PC-3 (cell line): Measurements from ENCODE around the gene PTPRF. TPM values are rescaled to one million over a fixed set of nuclear protein-coding genes. Genes with fewer than 3 reads are reported as not detected.

ENCODE experiments used
- ATAC-seq: fragments of 200-7000 bp; cut with Tn5 transposase; 2 replicates; pipeline ENCODE4 v1.9.1; 2020; ENCODE audit warnings: mild to moderate bottlenecking, moderate library complexity
- Bru-seq: library from RNA; stranded (reverse); fragments of 400-500 nt; gene quantifications from one replicate; lab custom pipeline; 2021; lab: Mats Ljungman, UMichigan
- BruChase-seq, 2 experiments: library from RNA; stranded (reverse); fragments of 400-500 nt; gene quantifications; one replicate each; lab custom pipeline; 2021; lab: Mats Ljungman, UMichigan
- BruUV-seq: library from RNA; stranded (reverse); fragments of 400-500 nt; replicated peaks from 2 replicates; lab custom pipeline; 2021; lab: Mats Ljungman, UMichigan
- CTCF ChIA-PET: fragments of 300-600 bp; sonication (Branson Sonifier 250); formaldehyde crosslinking; loops from one replicate; lab custom pipeline; 2022; ENCODE audit warnings: antibody characterized with exemption; lab: Charles Lee
- POLR2A ChIA-PET: fragments of 300-600 bp; sonication (Branson Sonifier 250); formaldehyde crosslinking; loops from one replicate; lab custom pipeline; 2022; ENCODE audit warnings: antibody characterized with exemption; ENCODE audit not compliant: unreplicated experiment; lab: Charles Lee
- DNase-seq: peaks from one replicate; pipeline ENCODE4 v3.0.0-alpha.2; 2015
- H2AFZ ChIP-seq: fragments of 300-600 bp; sonication (generic); 2 replicates; pipeline ENCODE4 v1.6.0; 2016; ENCODE audit warnings: antibody characterized with exemption, low read length
- H3F3A ChIP-seq: fragments of 300-600 bp; sonication (generic); one replicate; pipeline ENCODE4 v1.6.0; 2017; ENCODE audit warnings: antibody characterized with exemption, low read length, control low read depth, mild to moderate bottlenecking; ENCODE audit not compliant: unreplicated experiment
- H3K27ac ChIP-seq: fragments of 300-600 bp; sonication (generic); 2 replicates; pipeline ENCODE4 v1.5.1; 2016; ENCODE audit warnings: mild to moderate bottlenecking, low read length
- H3K27me3 ChIP-seq: fragments of 300-600 bp; sonication (generic); 2 replicates; pipeline ENCODE4 v1.6.1; 2016; ENCODE audit warnings: low read length, mixed read lengths
- H3K36me3 ChIP-seq: fragments of 300-600 bp; sonication (generic); 2 replicates; pipeline ENCODE4 v1.6.1; 2016; ENCODE audit warnings: low read depth, mixed run types, low read length, mixed read lengths
- H3K4me1 ChIP-seq: fragments of 300-600 bp; sonication (generic); 2 replicates; pipeline ENCODE4 v1.5.1; 2016; ENCODE audit warnings: low read length; ENCODE audit not compliant: insufficient read depth
- H3K4me2 ChIP-seq: fragments of 300-600 bp; sonication (generic); 2 replicates; pipeline ENCODE4 v1.6.0; 2016; ENCODE audit warnings: low read length
- H3K4me3 ChIP-seq: fragments of 300-600 bp; sonication (generic); 2 replicates; pipeline ENCODE4 v1.5.1; 2016; ENCODE audit warnings: mild to moderate bottlenecking, low read length, mixed read lengths
- H3K79me2 ChIP-seq: fragments of 300-600 bp; sonication (generic); 2 replicates; pipeline ENCODE4 v1.6.1; 2017; ENCODE audit warnings: low read length, mixed read lengths
- H3K9ac ChIP-seq: fragments of 300-600 bp; sonication (generic); 2 replicates; pipeline ENCODE4 v1.6.0; 2016; ENCODE audit warnings: mild to moderate bottlenecking, low read length
- H3K9me2 ChIP-seq: fragments of 300-600 bp; sonication (generic); replicated peaks from 2 replicates; pipeline ENCODE4 v1.6.1; 2016; ENCODE audit warnings: mixed run types, low read length, mixed read lengths
- H3K9me3 ChIP-seq: fragments of 300-600 bp; sonication (generic); 2 replicates; pipeline ENCODE4 v1.6.1; 2016; ENCODE audit warnings: low read length, mixed read lengths
- H4K20me1 ChIP-seq: fragments of 300-600 bp; sonication (generic); 2 replicates; pipeline ENCODE4 v1.6.1; 2016; ENCODE audit warnings: low read length, mixed read lengths
- CTCF ChIP-seq: fragments of 300-600 bp; sonication (generic); conservative IDR thresholded peaks from 2 replicates; pipeline ENCODE4 v1.5.1; 2017; ENCODE audit warnings: antibody characterized with exemption, low read depth, mild to moderate bottlenecking, low read length
- EZH2 ChIP-seq: fragments of 300-600 bp; sonication (generic); IDR thresholded peaks from one replicate; pipeline ENCODE4 v1.6.1; 2017; ENCODE audit warnings: antibody characterized with exemption, mild to moderate bottlenecking, low read length; ENCODE audit not compliant: unreplicated experiment
- EZH2phosphoT487 ChIP-seq: fragments of 300-600 bp; sonication (generic); IDR thresholded peaks from 2 replicates; pipeline ENCODE4 v1.6.1; 2018; ENCODE audit warnings: mild to moderate bottlenecking, antibody characterized with exemption, low read length, borderline replicate concordance
- intact Hi-C: fragments of 100-400 bp; cut with micrococcal nuclease; formaldehyde crosslinking; loops from 2 replicates; pipeline ENCODE4 v1.9.0; 2023
- long read RNA-seq: library from polyadenylated mRNA; unstranded; transcript quantifications from one replicate; pipeline ENCODE4 v2.0.0, GENCODE V29; 2021; ENCODE audit not compliant: unreplicated experiment
- total RNA-seq: library from RNA; depleted of rRNA; stranded (reverse); fragments of >200 nt; gene quantifications from 2 replicates; pipeline ENCODE4 v1.2.3, GENCODE V29; 2014; rRNA removed

PTPRF gene
- total RNA-seq (67.4 and 100 TPM in 2 replicates), Bru-seq, nascent RNA (percentile 63 among the genes with signal in this experiment), BruChase-seq, experiment 1, labeled RNA remaining after a 6-hour chase (percentile 68 among the genes with signal in this experiment), BruChase-seq, experiment 2, labeled RNA remaining after a 2-hour chase (percentile 63 among the genes with signal in this experiment)
- long read RNA-seq, full-length matches to known transcripts = 9 of 155 reads
- long read RNA-seq, partial matches to known transcripts = 139 of 155 reads
- long read RNA-seq, other reads (novel, unspliced or antisense) = 7 of 155 reads

GRCh38 chr1:43530483-43531106, at the start of gene PTPRF:
PTPRF (plus strand) TSS chr1:43530883; CDS start chr1:43545076, 14,193 bp downstream.
- CTCF ChIA-PET = interaction anchor here (0.6 kb wide), 1 partner anchor 139 kb away, joined by 3 read pairs; no protein-coding TSS in a partner anchor
- Histone ChIP-seq H3K27me3 (no peaks in the 10 kb centered on the region), H3K9me2 (no peaks in the 10 kb centered on the region), H3K27ac (peak within 1 kb of the TSS; percentile 13), H4K20me1 (0 out of 2 replicates have a peak, but pooled peaks cover 7% of the 10 kb centered on the region), H3K36me3 (no peaks in the 10 kb centered on the region), H3K79me2 (peaks cover 42% of the 10 kb centered on the region), H2AFZ (peak within 1 kb of the TSS; percentile 67), H3K9me3 (no peaks in the 10 kb centered on the region), H3K4me2 (peak within 1 kb of the TSS; percentile 100), H3K4me1 (peaks cover 59% of the 10 kb centered on the region), H3K9ac (peak within 1 kb of the TSS; percentile 79), H3F3A (no peaks in the 10 kb centered on the region), H3K4me3 (peak within 1 kb of the TSS; percentile 98)
- DNase-seq (peak; percentile 70), ATAC-seq (peak; percentile 47)
- intact Hi-C loops = no loop called here
- TF ChIP-seq CTCF (no peak), EZH2 (no peak), EZH2phosphoT487 (no peak)
- POLR2A ChIA-PET = interaction anchor here (0.6 to 1.1 kb wide), 4 partner anchors 18 to 265 kb away, joined by 3 to 4 read pairs (median 4); partner anchors contain the start of gene KDM4A
- BruUV-seq = no TSS peak

- ChIA-PET POLR2A (no interaction called here), CTCF (no interaction called here)
- no peaks in the 10 kb centered on the region for H3K9me3 ChIP-seq
- H3K4me1 ChIP-seq = peaks cover 16% of the 10 kb centered on the region
- H3K9ac ChIP-seq = no peak overlapping the region
- H3K4me3 ChIP-seq = no peak overlapping the region
- H3K27me3 ChIP-seq = no peaks in the 10 kb centered on the region
- H3F3A ChIP-seq = no peaks in the 10 kb centered on the region
- ATAC-seq (no peak), DNase-seq (no peak)
- no peak overlapping the region for H3K4me2 ChIP-seq
- H3K27ac ChIP-seq = no peak overlapping the region
- H4K20me1 ChIP-seq = no peaks in the 10 kb centered on the region
- no peaks in the 10 kb centered on the region for H3K36me3 ChIP-seq
- intact Hi-C loops = no loop called here
- no peaks in the 10 kb centered on the region for H3K9me2 ChIP-seq
- TF ChIP-seq EZH2 (no peak), CTCF (no peak), EZH2phosphoT487 (no peak)
- no peaks in the 10 kb centered on the region for H3K79me2 ChIP-seq
- BruUV-seq = no TSS peak
- no peak overlapping the region for H2AFZ ChIP-seq
These were observed 49.2 kb upstream of the PTPRF start for GRCh38 chr1:43481491-43481890.
